Heart right ventricle (tissue), 16 donors: ENCODE data around the gene DOCK10. TPM values are rescaled to one million over a fixed set of nuclear protein-coding genes. Genes with fewer than 3 reads are reported as not detected.

Experiments
- ATAC-seq, 8 donors: fragments of 200-7000 bp; cut with Tn5 transposase; one replicate each; pipeline ENCODE4 v1.9.1; 2020; ENCODE audit warnings: mild to moderate bottlenecking in 8 of 8, moderate library complexity in 8 of 8, moderate number of reproducible peaks in 1 of 8
- DNase-seq, 2 donors: peaks; one replicate each; pipeline ENCODE4 v3.0.0-alpha.2; 2020
- H3K27ac ChIP-seq, 10 donors: fragments of 200-600 bp; sonication (generic) in 2 of 10; one replicate each; pipeline versions ENCODE4 v1.5.0 to v1.8.0; 2020 to 2022; ENCODE audit warnings: mild to moderate bottlenecking in 3 of 10
- H3K27me3 ChIP-seq, 7 donors: fragments of 200-600 bp; one replicate each; pipeline ENCODE4 v1.8.0; 2021 to 2022; ENCODE audit warnings: mild to moderate bottlenecking in 2 of 7
- H3K36me3 ChIP-seq, 9 donors: fragments of 200-600 bp; sonication (generic) in 1 of 9; one replicate each; pipeline versions ENCODE4 v1.5.0 to v1.8.0; 2020 to 2022; ENCODE audit warnings: mild to moderate bottlenecking in 2 of 9
- H3K4me1 ChIP-seq, 9 donors: fragments of 200-600 bp; sonication (generic) in 1 of 9; one replicate each; pipeline versions ENCODE4 v1.5.0 to v1.8.0; 2020 to 2022; ENCODE audit warnings: mild to moderate bottlenecking in 4 of 9
- H3K4me3 ChIP-seq, 10 donors: fragments of 200-600 bp; sonication (generic) in 2 of 10; one replicate each; pipeline versions ENCODE4 v1.5.0 to v1.8.0; 2020 to 2022; ENCODE audit warnings: mild to moderate bottlenecking in 7 of 10, moderate library complexity in 2 of 10
- H3K9me3 ChIP-seq, 11 donors: fragments of 200-600 bp in 10 of 11; sonication (generic) in 2 of 11; one replicate each; pipeline versions ENCODE4 v1.5.0 to v1.8.0; 2013 to 2022; ENCODE audit warnings: mild to moderate bottlenecking in 2 of 11, control low read depth in 1 of 11, moderate library complexity in 1 of 11
- CTCF ChIP-seq, 9 donors: fragments of 200-600 bp; sonication (generic) in 2 of 9; IDR thresholded peaks; one replicate each; pipeline versions ENCODE4 v1.5.0 to v1.8.0; 2021 to 2022; ENCODE audit warnings: antibody characterized with exemption in 9 of 9, mild to moderate bottlenecking in 5 of 9, moderate library complexity in 1 of 9
- WGBS, 2 donors: extraction: QIAGEN DNeasy Blood & Tissue Kit; methylation state at CpG; one replicate each; pipeline ENCODE4 v1.1.7; 2013; ENCODE audit warnings: inconsistent platforms in 1 of 2; 5-methylcytosine and 5-hydroxymethylcytosine counted together
- intact Hi-C, 10 donors: fragments of 100-400 bp; cut with DNase I; formaldehyde crosslinking; loops; one replicate each; pipeline versions ENCODE4 v1.11.1 to v1.14.2; 2022
- polyA plus RNA-seq, 2 donors: library from polyadenylated mRNA; stranded (reverse); fragments of 200-250 nt; gene quantifications; one replicate each; pipeline ENCODE4 v1.2.3, GENCODE V29; 2013
- total RNA-seq, 10 donors: library from RNA; stranded (reverse); fragmentation: NEBNext Ultra II Directional in 3 of 10; extraction: Animal tissue kit (Norgen Biotek cat#: 25700) in 3 of 10; gene quantifications; one replicate each; pipeline versions ENCODE4 v1.2.1 to v1.2.4, GENCODE V29; 2021 to 2023
- donor health status: Arrhythmogenic right ventricular cardiomyopathy.
- donor health status: ischemic (EF 13 %, LVEDD 7.1; RV severe dilation, severe dysfunction).
- donor health status: healthy with polysubstance abuse.
- donor health status: DM: no; HTN: yes; CAD: no.
- donor health status: DM: no; HTN: no; CAD: no.
- donor health status: ischemic (EF 25% LVEDD 6.9; RV normal size, moderate dysfunction).
- donor health status: ischemic (EF 25% LVEDD 5.7; RV mildly dilated, moderate dysfunction).
- donor health status: healthy.
- donor health status: DM: yes; HTN: yes; CAD: no.
- donor health status: Ischemic cardiomyopathy.
- donor health status: ischemic (EF 35%, LVEDD 5.7; RV mildly dilated, moderate dysfunction).
- donor health status: nonischemic (EF 11% LVEDD 7.7; RV severe dilation, severe dysfunction).
- donor health status: DM: yes; HTN: yes; CAD: no.
- donor health status: PGD.
- donor health status: ischemic (EF 29% LVEDD 5.4; RV normal size, mild dysfunction).
- donor health status: nonischemic (EF 23%, LVEDD 6.1; RV moderate dilation, normal function).

DOCK10 gene
- total and polyA plus RNA-seq, 12 donors: 0.77 to 18.9 (median 1.4) TPM

GRCh38 chr2:224887141-224887540 lies 155.1 kb downstream of the DOCK10 start:
- Histone ChIP-seq H3K4me1 (peaks cover 0 to 56% (median 0%) of the 10 kb centered on the region in 9 donors), H3K27me3 (no peaks in the 10 kb centered on the region), H3K4me3 (no peak overlapping the region), H3K27ac (no peak overlapping the region), H3K9me3 (no peaks in the 10 kb centered on the region), H3K36me3 (peaks cover 0 to 30% (median 0%) of the 10 kb centered on the region in 9 donors)
- TF ChIP-seq CTCF (IDR thresholded peaks at IDR 0.05): no peak
- DNase-seq (no peak), ATAC-seq (no peak)
- 86 to 90% methylated on average over 1 of the region's 1 CpG for WGBS, 2 donors
- intact Hi-C loops: no loop called here

GRCh38 chr2:224885836-224886547 lies 156.3 kb downstream of the DOCK10 start:
- intact Hi-C loops: no loop called here
- Histone ChIP-seq H3K36me3 (peaks cover 0 to 40% (median 0%) of the 10 kb centered on the region in 9 donors), H3K4me1 (peaks cover 0 to 58% (median 0%) of the 10 kb centered on the region in 9 donors), H3K27ac (peak overlapping the region in 1 of 10 donors; percentile 51), H3K9me3 (no peaks in the 10 kb centered on the region), H3K4me3 (no peak overlapping the region), H3K27me3 (no peaks in the 10 kb centered on the region)
- TF ChIP-seq CTCF (IDR thresholded peaks at IDR 0.05): no peak
- 77 to 81% methylated on average over 9 of the region's 9 CpGs for whole genome bisulfite sequencing, 2 donors
- ATAC-seq: no peak
- no peak for DNase-seq

- no peaks in the 10 kb centered on the region for H3K9me3 ChIP-seq
- H3K4me1 ChIP-seq: peaks cover 0 to 52% (median 0%) of the 10 kb centered on the region in 9 donors
- intact Hi-C loops: no loop called here
- no peak for DNase-seq
- H3K27me3 ChIP-seq: no peaks in the 10 kb centered on the region
- H3K27ac ChIP-seq: peak overlapping the region in 1 of 10 donors; percentile 51
- no peak for ATAC-seq
- WGBS, 2 donors: 91 to 98% methylated on average over 1 of the region's 1 CpG
- H3K36me3 ChIP-seq: peaks cover 0 to 47% (median 0%) of the 10 kb centered on the region in 9 donors
- TF ChIP-seq CTCF (IDR thresholded peaks at IDR 0.05): no peak
- no peak overlapping the region for H3K4me3 ChIP-seq
Observed at GRCh38 chr2:224885291-224885690, 157.0 kb downstream of the DOCK10 start.

DNA sequence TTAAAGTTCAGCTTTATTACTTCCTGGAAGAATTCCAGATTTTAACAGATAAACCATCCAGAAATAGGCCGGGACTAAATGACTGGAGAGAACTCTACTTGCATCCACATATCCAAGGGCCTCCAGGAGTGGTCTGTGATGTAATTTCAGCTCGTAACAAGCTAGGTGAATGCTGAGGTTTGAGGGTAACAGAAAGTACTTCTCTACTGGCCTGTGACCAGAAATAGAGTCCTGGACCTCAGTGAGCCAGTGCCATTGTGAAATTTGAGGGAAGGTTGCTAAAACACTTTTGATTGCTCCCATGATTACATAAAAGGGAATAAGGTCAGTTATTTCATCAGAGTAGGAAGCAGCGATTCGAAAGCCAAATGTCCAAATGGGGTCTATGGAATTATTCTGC lies 158.1 kb downstream of the DOCK10 start:
- H3K36me3 ChIP-seq: peaks cover 0 to 57% (median 0%) of the 10 kb centered on the region in 9 donors
- no peak overlapping the region for H3K27ac ChIP-seq
- no peak for TF ChIP-seq CTCF (IDR thresholded peaks at IDR 0.05)
- no peak overlapping the region for H3K4me3 ChIP-seq
- H3K4me1 ChIP-seq: peaks cover 0 to 46% (median 0%) of the 10 kb centered on the region in 9 donors
- no peaks in the 10 kb centered on the region for H3K27me3 ChIP-seq
- intact Hi-C loops: no loop called here
- no peak for DNase-seq
- ATAC-seq: peak in 1 of 8 donors; percentile 33
- 59 to 73% methylated on average over 4 of the region's 4 CpGs for WGBS, 2 donors
- no peaks in the 10 kb centered on the region for H3K9me3 ChIP-seq
